ENCODE measurements around the gene CHD6.

DNA sequence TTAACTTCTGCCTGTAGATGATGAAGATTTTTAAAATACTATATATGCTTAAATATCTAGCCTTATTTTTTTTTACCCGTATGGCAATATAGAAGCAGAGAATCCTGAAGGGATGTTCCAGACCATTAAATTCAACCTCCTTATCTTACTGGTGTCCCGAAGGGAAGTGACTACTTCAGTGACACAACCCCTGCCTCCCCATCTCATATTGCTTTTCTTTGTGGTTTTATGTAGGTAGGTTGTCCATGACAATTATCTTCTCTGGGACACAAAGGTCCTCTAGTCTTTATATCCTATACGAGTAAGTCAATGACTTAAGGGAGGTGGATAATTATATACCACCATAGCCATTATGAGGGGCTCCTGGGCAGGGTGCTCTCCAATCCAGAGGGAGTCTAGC lies 194.2 kb downstream of the CHD6 start:
- TF ChIP-seq POLR2A (IDR thresholded peaks at IDR 0.05): no peak
- TF ChIP-seq, protein P1, sequence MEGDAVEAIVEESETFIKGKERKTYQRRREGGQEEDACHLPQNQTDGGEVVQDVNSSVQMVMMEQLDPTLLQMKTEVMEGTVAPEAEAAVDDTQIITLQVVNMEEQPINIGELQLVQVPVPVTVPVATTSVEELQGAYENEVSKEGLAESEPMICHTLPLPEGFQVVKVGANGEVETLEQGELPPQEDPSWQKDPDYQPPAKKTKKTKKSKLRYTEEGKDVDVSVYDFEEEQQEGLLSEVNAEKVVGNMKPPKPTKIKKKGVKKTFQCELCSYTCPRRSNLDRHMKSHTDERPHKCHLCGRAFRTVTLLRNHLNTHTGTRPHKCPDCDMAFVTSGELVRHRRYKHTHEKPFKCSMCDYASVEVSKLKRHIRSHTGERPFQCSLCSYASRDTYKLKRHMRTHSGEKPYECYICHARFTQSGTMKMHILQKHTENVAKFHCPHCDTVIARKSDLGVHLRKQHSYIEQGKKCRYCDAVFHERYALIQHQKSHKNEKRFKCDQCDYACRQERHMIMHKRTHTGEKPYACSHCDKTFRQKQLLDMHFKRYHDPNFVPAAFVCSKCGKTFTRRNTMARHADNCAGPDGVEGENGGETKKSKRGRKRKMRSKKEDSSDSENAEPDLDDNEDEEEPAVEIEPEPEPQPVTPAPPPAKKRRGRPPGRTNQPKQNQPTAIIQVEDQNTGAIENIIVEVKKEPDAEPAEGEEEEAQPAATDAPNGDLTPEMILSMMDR (IDR thresholded peaks at IDR 0.05): no peak

Data from adrenal gland (tissue), 5 donors.